ENCODE data around the gene C2CD2.
A peak's percentile ranks its signal among the peaks of the same experiment; 100 is the strongest.

C2CD2 gene

DNA sequence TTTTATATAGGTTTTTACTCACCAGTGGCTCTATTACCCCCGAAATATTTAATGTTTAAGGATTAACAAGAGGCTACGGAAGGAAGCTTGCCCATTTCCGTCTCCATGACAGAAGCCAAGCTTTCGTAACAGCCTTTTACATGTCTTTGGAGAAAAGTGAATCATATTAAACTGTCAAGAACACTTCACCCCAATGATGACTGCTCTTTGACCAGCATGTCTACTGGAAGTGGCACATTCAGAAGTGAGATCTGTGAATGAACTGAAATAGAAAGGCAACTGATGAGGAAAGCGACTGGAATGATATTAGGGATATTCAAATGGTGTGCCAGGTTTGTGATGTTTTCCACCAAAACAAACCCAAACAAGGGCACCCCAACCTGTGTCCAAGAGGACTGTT lies 66.2 kb downstream of the C2CD2 start:
- DNase-seq (ENCODE audit: low read depth) = no peak

DNA sequence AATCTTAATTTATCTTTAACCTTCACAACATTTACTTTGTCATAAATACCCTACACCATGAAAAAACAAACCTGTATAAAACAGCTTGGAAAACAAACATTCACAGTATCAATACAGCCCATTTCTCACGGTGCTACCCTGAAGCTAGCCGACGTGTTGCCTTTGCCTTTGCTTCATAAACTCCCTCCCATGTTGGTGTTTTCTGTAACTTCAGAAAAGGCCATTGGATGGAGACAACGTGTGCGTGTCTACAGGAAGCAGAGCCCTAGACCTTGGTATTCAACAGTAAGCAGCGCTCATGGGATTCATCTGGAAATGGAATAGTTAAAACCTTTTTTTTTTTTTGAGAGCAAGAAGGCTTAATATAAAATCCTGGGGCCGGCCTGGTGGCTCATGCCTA lies 67.5 kb downstream of the C2CD2 start:
- no peak for DNase-seq (ENCODE audit: low read depth)

DNA sequence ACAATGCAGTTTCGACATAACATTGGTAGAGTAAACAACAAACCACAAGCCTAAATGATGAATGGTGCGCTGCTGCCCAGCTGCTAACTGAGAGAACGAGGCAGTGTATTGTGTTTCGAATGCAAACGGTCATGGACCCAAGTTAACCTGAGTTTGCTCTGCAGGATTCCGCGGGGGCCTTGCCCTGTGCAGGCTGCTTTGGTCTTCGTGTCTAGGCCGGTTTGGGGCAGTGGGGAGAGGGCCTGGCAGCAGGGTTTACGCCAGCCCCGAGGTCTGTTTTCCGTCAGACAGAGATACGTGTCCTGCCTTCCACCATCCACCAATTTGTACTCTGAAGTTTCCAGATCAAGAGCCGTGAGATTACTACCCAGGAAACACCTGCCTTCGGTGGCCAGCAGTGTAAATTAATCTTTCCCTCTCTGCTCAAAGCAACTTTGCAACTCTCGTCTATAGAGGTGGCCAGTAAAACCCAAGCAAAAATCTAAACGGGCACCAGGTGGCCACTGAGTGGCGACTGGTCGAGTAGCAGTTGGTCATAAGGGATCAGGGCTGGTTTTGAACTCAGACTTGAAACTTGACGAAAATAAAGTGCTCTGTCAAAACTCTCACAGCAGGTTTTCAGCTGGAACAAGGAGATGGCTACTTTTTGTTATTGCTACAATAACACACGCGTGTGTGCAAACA lies 68.3 kb downstream of the C2CD2 start:
- DNase-seq (ENCODE audit: low read depth) = no peak

DNA sequence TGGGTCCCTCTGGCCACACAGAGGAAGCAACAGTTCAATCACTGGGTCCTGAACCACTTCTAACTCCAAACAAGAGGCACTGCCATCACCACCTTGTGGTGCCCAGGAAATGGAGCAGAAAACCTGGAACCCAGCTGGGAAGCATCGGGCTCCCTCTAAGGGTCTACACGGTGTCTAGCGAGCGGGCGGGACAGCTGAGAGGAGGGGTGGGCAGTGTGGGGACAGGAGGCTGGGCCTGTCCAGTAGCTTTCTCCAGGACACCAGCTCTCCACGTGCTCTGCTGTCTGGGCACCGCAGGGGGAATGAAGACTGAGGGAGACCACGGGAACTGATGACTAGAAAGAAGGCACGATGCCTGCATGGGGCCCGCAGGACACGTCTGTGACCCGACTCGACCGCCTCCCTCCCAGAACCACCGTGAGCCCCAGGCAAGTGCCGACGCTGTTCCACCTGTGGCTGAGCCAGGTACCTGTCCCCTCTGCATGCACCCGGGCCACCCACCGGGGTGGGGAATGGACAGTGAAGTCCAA lies 69.3 kb downstream of the C2CD2 start:
- no peak for DNase-seq (ENCODE audit: low read depth)

DNA sequence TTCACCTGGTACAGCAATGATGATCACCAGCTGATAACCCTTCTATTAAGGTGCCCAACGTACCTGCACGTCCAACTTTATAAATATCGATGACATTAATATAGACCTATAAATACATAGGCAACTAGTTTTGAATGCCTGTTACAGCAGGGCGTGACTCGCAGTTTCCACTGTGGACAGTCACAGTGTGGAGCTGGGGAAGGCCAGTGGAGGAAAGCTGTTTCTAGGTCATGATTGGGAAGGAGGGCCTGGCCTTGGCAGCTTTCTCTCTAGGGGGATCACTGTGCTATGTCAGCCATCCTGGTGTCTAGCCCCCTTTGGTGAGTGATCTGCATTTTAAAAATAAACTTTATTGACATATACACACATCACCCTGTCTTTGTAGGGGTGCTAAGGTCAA lies 70.2 kb downstream of the C2CD2 start:
- DNase-seq (ENCODE audit: low read depth) = no peak

DNA sequence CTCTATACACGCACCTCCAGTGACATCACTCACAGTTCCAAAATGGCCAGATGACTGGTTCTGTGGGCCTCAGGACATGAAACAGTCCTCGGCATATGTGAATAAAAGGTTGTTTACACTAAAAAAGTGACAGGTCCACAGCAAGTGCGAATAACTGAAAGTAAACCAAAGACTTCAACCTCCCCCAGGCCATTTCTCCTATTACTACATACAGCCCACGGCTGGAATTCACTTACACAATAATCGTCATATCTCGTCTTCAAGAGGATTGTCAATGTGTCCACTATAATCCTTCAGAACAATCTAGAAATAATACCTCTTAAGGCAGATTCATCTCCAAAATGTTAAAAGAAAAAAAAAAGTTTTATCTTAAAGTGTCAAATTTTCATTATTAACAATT lies 72.8 kb downstream of the C2CD2 start:
- no peak for DNase-seq (ENCODE audit: low read depth)

DNA sequence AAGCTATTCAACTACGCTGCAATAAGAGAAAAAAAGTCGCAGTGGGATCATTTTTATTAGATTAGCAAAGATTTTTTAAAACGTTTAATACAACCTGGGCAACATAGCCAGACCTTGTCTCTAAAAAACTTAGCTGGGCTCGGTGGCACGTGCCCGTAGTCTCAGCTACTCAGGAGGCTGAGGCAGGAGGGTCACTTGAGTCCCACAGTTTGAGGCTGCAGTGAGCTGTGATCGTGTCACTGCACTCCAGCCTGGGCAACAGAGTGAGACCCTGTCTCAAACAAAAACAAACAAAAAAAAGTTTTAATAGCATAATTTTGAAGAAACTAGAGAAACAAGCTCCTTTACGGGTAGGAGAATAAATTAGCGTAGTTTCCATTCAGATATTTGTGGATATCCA lies 73.7 kb downstream of the C2CD2 start:
- DNase-seq (ENCODE audit: low read depth) = no peak

DNA sequence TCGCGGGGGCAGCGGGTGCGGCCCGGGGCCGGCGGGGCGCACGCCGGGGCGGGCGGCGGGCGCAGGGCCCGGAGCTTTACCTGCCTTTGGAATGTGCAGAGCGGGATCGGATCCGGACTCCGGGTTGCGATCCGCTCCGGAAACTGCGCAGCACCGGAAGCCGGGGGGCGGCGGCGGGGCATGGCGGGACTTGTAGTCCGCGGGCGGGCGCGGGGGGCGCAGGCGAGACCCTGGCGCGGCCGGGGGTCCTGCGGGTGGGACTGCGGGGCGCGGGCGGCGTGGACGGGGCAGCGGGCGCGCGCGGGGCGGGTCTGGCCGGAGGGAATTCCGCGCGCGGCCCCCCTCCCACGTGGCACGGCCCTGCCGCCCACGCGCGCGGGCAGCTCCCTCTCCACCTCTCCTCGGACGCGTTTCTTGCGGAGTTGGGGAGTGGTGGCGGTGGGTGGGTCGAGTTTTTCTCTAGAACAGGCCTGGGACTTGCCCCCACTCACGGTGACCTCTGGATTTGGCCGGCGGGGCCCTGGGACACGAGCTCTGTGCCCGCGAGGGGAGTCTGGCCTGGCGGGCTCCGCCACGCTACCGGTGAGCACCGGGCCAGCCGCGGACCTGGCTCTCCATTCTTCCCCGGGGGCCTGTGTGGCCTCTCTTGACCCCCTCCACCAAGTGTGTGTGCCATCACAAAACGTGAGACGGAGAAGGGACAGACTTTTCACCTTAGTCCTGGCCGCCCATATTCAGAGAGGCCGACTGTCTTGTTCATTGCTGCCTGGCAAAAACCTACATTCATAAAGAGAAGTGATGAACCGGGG lies 74.4 kb downstream of the C2CD2 start, which contains the start of gene PRDM15:
Gene PRDM15 (minus strand): TSS at position 155 of the 809 bp plus-strand sequence. CDS start 18,981 bp downstream, outside the sequence.
- peak; percentile 83 for DNase-seq (ENCODE audit: low read depth)

DNA sequence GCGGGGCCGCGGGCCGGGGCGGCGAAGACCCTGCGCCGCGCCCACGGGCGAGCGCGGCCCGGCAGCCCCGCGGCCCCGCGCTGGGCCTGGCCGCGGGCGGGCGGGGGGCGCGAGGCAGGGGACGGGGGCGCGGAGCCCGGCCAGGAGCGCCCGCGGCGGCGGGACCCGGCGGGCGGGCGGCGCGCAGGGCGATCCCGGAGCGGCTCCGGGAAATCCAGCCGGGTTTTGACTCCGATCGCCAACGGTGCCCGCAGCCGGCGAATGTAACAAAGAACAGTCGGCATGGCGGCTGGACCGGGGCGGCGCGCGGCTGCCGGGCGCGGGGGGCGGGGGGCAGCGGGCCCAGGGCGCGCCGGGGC lies 75.0 kb downstream of the C2CD2 start:
- DNase-seq (ENCODE audit: low read depth) = peak; percentile 71

DNA sequence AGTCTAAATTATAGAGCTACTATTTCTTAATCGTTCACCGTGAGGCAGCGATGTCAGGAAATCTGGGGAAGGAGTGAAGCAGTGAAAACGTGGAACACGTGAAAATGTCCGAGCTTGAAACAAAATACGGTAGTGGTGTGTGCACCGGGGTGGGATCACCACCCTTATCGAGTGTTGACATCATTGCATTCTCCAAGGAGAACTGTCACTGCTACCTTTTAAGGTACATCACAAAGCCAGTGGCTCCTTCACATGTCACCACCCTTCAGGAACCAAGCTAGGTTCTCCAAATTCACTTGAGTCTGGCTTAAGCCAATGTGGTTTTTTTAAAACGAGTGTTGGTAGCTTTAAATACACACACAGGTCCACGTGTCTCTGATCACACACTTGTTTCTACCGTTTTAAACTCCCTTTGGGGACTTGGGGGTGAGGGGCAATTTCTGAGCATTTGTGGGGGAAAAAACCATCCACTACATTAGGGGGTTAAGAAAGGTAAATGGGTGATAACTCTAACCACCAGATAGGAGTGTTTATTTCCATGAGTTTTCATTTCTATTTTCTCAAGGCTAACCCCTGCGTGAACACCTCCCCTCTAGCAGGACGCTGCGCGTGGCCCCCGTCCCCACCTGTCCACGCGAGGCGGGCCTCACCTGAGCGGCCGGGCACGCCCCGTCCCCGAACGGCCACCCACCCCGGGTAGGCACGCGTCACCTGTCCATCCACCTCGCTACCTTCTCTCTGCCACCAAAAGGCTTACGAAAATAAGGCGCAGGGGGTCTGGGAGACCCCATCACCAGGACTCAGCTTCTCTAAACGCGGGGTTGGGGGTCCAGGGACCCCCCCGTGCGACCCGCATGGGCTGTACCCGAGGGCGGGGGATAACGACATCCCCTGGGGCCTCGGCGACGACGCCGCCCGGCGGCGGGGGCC lies 75.7 kb downstream of the C2CD2 start:
- DNase-seq (ENCODE audit: low read depth) = no peak

DNA sequence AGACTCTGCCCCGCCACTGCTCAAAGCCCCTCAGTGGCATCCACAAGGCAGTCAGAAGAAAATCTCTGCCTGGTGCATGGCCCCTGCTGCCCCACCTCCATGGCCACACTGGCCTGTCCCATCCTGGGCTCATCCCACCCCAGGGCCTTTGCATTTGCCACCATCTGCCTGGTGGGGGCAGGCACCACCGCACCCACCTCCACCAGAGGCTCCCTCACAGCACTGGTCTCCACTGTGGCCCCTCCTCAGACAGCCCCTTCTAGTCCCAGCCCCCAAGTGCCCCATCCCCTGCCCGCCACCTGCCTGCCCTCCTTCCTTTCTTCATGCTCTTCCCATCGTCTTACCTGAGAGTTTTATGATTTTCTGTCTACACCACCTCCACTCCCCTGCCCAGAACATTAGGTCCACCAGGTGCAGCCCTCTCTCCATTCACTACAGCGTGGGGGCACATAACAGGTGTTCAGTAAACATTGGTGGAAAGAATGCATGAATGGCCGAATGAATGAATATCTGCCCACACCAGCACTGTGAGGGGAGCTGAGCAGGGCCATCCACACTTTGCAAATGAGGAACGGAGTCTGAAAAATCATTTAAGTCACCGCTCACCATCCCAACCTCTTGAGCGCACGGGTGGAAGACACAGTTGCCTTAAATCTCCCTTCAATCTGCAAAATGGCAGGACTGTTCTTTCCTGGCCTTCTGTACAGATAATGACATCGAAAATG lies 76.7 kb downstream of the C2CD2 start:
- no peak for DNase-seq (ENCODE audit: low read depth)

DNA sequence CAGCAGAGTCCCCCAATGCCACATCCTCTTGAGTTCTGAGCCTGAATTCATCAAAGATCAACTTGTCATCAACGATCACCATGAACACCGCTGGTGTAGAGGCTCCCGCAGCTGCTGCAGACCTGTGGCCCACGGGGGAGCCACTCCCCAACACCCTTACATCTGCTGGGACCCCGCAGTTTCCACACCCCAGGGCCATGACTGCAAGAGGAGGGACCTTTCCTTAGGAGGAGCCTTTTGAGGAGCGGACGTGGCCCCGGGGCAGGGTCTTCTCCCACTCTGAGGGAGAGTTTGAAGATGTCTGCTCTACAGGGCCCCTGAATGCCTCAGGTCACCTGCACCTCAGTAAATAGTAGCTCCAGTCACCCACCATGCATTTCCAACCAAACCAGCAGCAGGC lies 77.4 kb downstream of the C2CD2 start:
- DNase-seq (ENCODE audit: low read depth) = no peak

DNA sequence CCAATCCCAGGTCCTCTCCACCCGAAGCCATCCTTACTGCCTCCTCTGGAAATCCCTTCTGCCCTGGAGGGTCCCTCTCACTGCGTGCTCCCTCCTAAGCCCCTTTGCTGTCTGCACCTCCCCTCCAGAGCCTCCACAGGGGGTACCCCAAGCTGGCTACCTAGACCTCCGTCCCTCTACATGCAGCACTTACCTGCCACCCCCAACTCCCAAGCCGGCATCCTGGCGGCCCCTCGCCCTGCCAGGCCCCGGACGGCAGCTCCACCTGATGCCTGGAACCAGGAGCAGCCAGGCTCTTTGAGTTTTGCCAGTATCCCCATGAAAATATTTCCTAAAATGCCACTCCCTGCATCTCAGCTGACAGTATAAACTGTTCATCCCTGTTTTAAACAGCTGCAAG lies 78.7 kb downstream of the C2CD2 start:
- no peak for DNase-seq (ENCODE audit: low read depth)

DNA sequence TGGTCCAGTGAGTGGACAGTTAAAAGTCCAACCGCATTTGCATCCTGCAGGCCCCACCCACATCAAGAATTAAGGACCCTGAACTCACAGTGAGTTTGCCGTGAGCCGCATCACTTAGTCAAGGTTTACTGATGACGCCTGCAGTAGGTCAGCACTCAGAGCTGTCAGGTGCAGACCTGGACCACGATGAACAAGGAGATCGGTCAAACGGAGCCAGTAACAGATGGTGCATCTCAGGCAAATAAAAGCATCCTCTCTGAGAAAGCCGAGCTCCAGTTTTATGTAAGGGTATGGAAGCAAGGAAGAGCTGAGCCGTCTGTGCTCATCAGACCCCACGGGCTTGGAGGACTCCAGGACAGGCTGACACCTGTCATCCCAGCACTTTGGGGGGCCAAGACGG lies 79.2 kb downstream of the C2CD2 start:
- DNase-seq (ENCODE audit: low read depth) = no peak

DNA sequence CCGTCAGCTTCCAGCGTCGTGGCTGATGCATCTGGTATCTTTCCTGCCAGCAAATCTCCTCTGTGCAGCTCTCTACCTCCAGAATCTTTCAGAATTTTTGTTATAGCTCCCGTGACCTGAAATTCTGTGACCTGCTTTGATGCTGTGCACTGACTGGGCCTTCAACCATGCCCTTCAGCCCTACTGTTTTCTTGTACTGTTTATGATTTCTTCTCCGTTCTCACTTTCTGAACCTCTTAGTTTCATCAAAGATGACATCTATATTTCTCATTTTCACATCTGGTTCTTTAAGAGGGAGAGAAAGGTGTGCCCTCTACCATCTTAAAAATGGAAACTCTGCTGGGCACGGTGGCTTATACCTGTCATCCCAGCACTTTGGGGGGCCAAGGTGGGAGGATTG lies 80.4 kb downstream of the C2CD2 start:
- DNase-seq (ENCODE audit: low read depth) = no peak

DNA sequence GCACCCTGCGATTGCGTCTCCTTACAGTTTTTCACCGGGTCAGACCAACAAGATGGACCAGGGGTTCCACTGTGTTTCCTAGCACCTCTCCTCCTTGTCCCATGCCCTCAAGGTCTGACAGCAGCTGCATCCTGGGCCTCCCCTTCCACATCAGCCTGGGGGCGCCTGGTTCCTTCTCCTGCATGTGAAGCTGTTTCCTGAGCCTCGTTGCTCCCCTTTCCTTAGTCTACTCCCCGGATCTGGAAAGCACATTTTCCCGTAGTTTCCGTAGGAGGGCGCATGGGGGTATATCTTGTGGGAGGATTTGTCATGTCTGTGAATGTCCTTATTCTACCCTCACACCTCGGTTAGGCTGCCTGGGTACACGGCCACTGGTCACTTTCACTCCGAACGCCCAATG lies 80.8 kb downstream of the C2CD2 start:
- no peak for DNase-seq (ENCODE audit: low read depth)

DNA sequence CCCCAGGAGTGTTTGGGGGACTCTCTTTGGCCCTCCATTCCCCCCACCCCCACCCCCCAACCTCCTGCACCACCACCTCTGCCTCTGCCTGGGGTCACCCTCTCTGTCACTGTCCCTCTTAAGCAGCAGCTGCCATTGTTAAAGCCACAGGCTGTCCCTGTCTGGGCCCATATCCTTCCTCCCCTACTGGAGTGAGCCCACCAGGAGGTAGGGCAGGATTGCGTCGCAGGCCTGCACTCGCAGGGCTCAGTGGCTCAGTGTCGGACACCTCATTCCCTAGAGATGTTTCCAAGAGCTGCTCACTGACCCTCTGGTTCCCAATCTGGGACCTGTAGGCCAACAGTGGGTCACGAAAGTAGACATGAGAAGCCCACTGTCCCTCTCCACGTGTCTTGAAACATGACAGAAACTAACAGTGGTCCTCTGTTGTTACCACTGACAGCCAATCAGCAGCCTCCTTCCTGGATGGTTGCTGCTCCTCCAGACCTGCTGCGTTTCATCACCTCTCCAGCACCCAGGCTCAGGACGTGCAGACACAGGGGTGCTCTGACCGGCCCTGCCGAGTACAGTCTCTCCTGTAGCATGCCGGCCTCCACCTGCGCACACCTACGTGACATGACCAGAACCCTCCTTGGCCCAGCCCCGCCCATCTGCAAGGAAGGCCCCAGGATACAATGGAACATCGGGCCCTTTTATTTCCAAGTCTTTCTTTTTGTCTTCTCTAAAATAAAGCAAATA lies 82.4 kb downstream of the C2CD2 start:
- no peak for DNase-seq (ENCODE audit: low read depth)

DNA sequence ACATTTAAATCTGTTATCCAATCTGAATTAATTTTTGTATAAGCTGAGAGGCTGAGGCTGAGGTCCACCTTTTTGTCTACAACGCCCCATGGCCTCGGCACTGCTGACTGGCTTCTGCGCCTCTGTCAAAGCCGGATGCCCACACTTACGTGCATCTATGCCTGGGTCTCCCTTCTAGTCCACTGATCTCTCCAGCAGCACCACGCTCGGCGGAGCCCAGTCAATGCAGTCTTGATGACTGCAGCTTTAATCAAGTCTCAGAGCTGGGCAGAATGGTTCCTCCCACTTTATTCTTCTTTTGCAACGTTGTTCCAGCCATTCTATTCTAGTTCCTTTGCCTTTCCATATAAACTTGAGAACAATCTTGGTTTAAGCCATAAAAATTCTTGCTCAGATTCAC lies 84.0 kb downstream of the C2CD2 start:
- no peak for DNase-seq (ENCODE audit: low read depth)

DNA sequence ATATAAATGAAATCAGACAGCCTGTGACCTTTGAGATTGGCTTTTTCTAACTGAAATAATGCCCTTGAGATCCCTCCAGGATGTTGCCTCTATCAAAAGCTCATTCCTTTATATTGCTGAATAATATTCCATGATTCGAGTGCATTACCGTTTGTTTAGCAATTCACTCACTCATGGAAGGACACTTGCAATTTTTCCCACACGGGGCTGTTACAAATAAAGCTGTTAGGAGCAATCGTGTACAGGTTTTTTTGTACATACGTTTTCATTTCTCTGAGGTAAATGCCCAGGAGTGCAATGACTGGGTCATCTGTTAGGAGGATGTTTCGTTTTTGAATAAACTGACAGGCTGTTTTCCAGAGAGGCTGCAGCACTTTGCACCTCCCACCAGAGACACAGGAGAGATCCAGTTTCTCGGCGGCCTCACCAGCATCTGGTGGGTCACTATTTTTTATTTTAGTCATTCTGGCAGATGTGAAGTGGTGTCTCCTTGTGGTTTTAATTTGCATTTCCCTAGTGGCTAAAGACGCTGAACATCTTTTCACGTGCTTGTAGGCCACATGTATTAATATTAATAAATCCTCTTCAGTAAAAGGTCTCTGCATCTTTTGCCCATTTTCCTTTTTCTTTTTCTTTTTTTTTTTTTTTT lies 85.6 kb downstream of the C2CD2 start:
- DNase-seq (ENCODE audit: low read depth) = no peak

DNA sequence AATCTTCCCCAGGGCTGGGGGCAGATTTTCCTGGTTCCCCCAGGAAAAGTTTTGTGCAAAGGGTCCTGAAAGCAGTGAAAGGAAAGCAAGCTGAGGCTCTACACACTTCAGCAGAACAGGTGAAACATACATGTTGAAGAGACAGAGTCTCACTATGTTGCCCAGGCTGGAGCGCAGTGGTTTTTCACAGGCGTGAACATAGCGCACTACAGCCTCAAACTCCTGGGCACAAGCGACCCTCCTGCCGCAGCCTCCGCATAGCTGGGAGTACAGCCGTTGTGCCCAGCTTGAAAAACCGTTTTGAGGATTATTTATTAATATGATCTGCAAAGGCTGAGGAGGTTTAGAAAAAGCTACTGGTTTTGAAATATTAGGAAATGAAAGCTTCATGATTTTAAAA lies 86.5 kb downstream of the C2CD2 start:
- DNase-seq (ENCODE audit: low read depth) = no peak
